ENCODE data around the gene LMCD1.

LMCD1 gene

GRCh38 chr3:8589880-8590556, 88.4 kb downstream of the LMCD1 start:
- DNase-seq (ENCODE audit: low read depth) = no peak

GRCh38 chr3:8593021-8593827, 91.6 kb downstream of the LMCD1 start:
- no peak for DNase-seq (ENCODE audit: low read depth)

- DNase-seq (ENCODE audit: low read depth) = no peak
Observed at GRCh38 chr3:8595252-8595651, 93.6 kb downstream of the LMCD1 start.

GRCh38 chr3:8595695-8596115, 94.1 kb downstream of the LMCD1 start:
- no peak for DNase-seq (ENCODE audit: low read depth)

- DNase-seq (ENCODE audit: low read depth) = no peak
Observed at GRCh38 chr3:8596321-8597218, 94.9 kb downstream of the LMCD1 start.

GRCh38 chr3:8597219-8597853, 95.7 kb downstream of the LMCD1 start:
- DNase-seq (ENCODE audit: low read depth) = no peak

- DNase-seq (ENCODE audit: low read depth) = no peak
Observed at GRCh38 chr3:8599146-8599545, 97.5 kb downstream of the LMCD1 start.

- no peak for DNase-seq (ENCODE audit: low read depth)
Observed at GRCh38 chr3:8600457-8600856, 98.8 kb downstream of the LMCD1 start.

GRCh38 chr3:8603115-8603710, 101.6 kb downstream of the LMCD1 start:
- DNase-seq (ENCODE audit: low read depth) = no peak

GRCh38 chr3:8604006-8604405, 102.4 kb downstream of the LMCD1 start:
- DNase-seq (ENCODE audit: low read depth) = no peak

- no peak for DNase-seq (ENCODE audit: low read depth)
Observed at GRCh38 chr3:8604988-8605387, 103.4 kb downstream of the LMCD1 start.

- no peak for DNase-seq (ENCODE audit: low read depth)
Observed at GRCh38 chr3:8606701-8607231, 105.1 kb downstream of the LMCD1 start.

- no peak for DNase-seq (ENCODE audit: low read depth)
Observed at GRCh38 chr3:8607234-8608040, 105.8 kb downstream of the LMCD1 start.

GRCh38 chr3:8608041-8608790, 106.6 kb downstream of the LMCD1 start:
- no peak for DNase-seq (ENCODE audit: low read depth)

- DNase-seq (ENCODE audit: low read depth) = no peak
Observed at GRCh38 chr3:8608791-8609467, 107.3 kb downstream of the LMCD1 start.

- no peak for DNase-seq (ENCODE audit: low read depth)
Observed at GRCh38 chr3:8610951-8611350, 109.3 kb downstream of the LMCD1 start.

- DNase-seq (ENCODE audit: low read depth) = no peak
Observed at GRCh38 chr3:8617921-8618320, 116.3 kb downstream of the LMCD1 start.

- DNase-seq (ENCODE audit: low read depth) = no peak
Observed at GRCh38 chr3:8618950-8619349, 117.3 kb downstream of the LMCD1 start.

GRCh38 chr3:8619548-8619947, 117.9 kb downstream of the LMCD1 start:
- DNase-seq (ENCODE audit: low read depth) = no peak

All from stimulated activated CD8-positive, alpha-beta memory T cell treated with anti-CD3 and anti-CD28 coated beads, Interleukin-15, amount 100 ng/mL, for 1 hour (primary cell).